ENCODE data around the gene C9orf153. TPM values are rescaled to one million over a fixed set of nuclear protein-coding genes. Genes with fewer than 3 reads are reported as not detected.
A peak's percentile ranks its signal among the peaks of the same experiment; 100 is the strongest.
"Not testable (repeated sequence)": the region's sequence is repeated elsewhere in the genome, so short reads cannot be mapped to it uniquely, and the experiment has no call there.

Gene C9orf153
- total RNA-seq, result 0.14 TPM in 1 of 2 replicates, not detected in the other

- no peak for DNase-seq
Measured at GRCh38 chr9:86259557-86259956, at the start of gene C9orf153. Gene C9orf153 (minus strand): TSS chr9:86259657. CDS start chr9:86229603, 30,054 bp downstream.

GRCh38 chr9:86308687-86309086 lies 49.2 kb upstream of the C9orf153 start:
- no peak for DNase-seq

GRCh38 chr9:86304236-86304730 lies 44.8 kb upstream of the C9orf153 start:
- no peak for DNase-seq

GRCh38 chr9:86303316-86303975 lies 44.0 kb upstream of the C9orf153 start:
- DNase-seq, result peak; percentile 44

GRCh38 chr9:86301686-86302085 lies 42.2 kb upstream of the C9orf153 start:
- no peak for DNase-seq

- no peak for DNase-seq
Measured at GRCh38 chr9:86300701-86301100, 41.2 kb upstream of the C9orf153 start.

- no peak for DNase-seq
Measured at GRCh38 chr9:86298873-86299272, 39.4 kb upstream of the C9orf153 start.

- not testable (repeated sequence) for DNase-seq
Measured at GRCh38 chr9:86290341-86290740, 30.9 kb upstream of the C9orf153 start.

GRCh38 chr9:86288499-86289198 lies 29.2 kb upstream of the C9orf153 start:
- DNase-seq, result no peak

GRCh38 chr9:86287013-86287412 lies 27.6 kb upstream of the C9orf153 start:
- DNase-seq, result peak; percentile 28

- no peak for DNase-seq
Measured at GRCh38 chr9:86286278-86286677, 26.8 kb upstream of the C9orf153 start.

- DNase-seq, result no peak
Measured at GRCh38 chr9:86285261-86285660, 25.8 kb upstream of the C9orf153 start.

GRCh38 chr9:86282979-86283535 lies 23.6 kb upstream of the C9orf153 start:
- DNase-seq, result no peak

GRCh38 chr9:86282077-86282978 lies 22.9 kb upstream of the C9orf153 start, which contains the start of gene ISCA1:
Gene ISCA1 (minus strand): TSS chr9:86282538. CDS start chr9:86282458, 80 bp downstream.
- DNase-seq, result peak; percentile 94

- no peak for DNase-seq
Measured at GRCh38 chr9:86281593-86282076, 22.2 kb upstream of the C9orf153 start.

GRCh38 chr9:86280580-86280979 lies 21.1 kb upstream of the C9orf153 start:
- DNase-seq, result no peak

- DNase-seq, result no peak
Measured at GRCh38 chr9:86279839-86280238, 20.4 kb upstream of the C9orf153 start.

GRCh38 chr9:86277072-86277471 lies 17.6 kb upstream of the C9orf153 start:
- no peak for DNase-seq

- DNase-seq, result peak; percentile 40
Measured at GRCh38 chr9:86275962-86276361, 16.5 kb upstream of the C9orf153 start.

GRCh38 chr9:86274821-86275643 lies 15.6 kb upstream of the C9orf153 start:
- no peak for DNase-seq

GRCh38 chr9:86272221-86272620 lies 12.8 kb upstream of the C9orf153 start:
- no peak for DNase-seq

Measured in dermis blood vessel endothelial cell (primary cell).